ENCODE results near the gene RPS15.
"Not testable (repeated sequence)": the region's sequence is repeated elsewhere in the genome, so short reads cannot be mapped to it uniquely, and the experiment has no call there.

RPS15 gene

DNA sequence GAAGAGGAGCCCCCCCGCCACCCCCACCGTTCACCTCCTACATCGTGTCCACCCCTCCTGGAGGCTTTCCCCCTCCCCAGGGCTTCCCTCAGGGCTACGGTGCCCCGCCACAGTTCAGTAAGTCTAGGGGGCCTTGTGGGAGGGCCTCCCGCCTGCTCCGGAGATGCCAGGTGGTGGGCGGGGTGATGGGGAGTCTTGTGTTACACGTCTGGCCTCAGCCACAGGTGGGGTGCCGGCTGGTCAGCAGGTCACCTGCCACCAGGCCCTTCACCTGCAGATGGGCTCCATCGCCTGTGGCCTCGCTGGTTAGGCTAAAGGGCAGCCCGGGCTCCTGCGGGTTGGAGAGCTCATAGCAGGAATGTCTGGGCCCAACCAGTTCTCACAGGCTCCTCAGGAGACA is 8.0 kb upstream of the RPS15 start:
- DNase-seq (ENCODE audit: insufficient read length, low spot score) (no peak), FAIRE-seq (no peak)
- TF ChIP-seq SPI1 (IDR thresholded peaks at IDR 0.05; ENCODE audit: low read depth, low read length) (no peak), POU2F2 (IDR thresholded peaks at IDR 0.05; ENCODE audit: low read depth, low read length) (no peak), PAX5 (IDR thresholded peaks at IDR 0.05; ENCODE audit: insufficient read depth, low read length, severe bottlenecking) (no peak), POLR2AphosphoS5 (IDR thresholded peaks at IDR 0.05; ENCODE audit: low read depth, low read length) (no peak), TAF1 (IDR thresholded peaks at IDR 0.05; ENCODE audit: low read depth, low read length) (no peak), POLR2A (IDR thresholded peaks at IDR 0.05; ENCODE audit: low read depth, low read length) (no peak)

DNA sequence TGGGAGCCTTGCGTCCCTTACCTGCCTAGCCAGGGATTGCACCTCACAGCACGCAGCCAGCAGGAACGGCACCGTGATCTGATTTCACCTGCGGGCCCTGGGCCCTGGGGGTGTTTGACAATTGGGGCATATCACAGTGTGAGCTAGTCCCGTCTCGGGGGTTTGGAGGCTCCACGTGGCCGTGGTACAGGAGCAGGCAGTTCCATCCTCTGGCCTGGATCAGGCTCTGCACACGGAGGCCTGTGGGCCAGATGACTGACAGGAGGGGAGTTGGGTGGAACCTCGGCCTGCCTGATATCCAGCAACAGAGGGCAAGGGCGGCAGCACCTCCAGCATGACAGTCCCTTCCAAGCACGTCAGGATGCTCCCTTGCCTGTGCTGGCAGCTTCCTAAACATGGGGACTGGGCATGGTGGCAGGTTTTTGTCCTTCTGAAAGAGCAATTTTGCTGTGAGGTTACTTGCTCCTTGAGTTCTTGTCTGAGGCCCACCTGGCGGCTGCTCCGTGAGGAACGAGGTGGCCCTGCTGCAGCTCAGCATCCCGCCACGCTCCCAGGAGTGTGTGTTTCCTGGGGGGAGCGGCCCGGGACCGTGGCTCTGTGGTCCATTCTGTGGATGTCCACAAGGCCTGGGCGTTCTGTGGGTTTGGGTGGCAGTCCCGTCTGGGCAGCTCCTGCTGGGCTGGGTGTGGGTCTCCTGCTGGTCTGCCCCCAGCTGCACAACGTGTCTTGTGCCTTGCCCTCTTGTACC is 6.3 kb upstream of the RPS15 start:
- DNase-seq (ENCODE audit: insufficient read length, low spot score) (no peak), FAIRE-seq (no peak)
- TF ChIP-seq POLR2AphosphoS5 (IDR thresholded peaks at IDR 0.05; ENCODE audit: low read depth, low read length): 0 out of 2 replicates have a peak, but pooled peaks have one; percentile 19
- no peak for TF ChIP-seq PAX5 (IDR thresholded peaks at IDR 0.05; ENCODE audit: insufficient read depth, low read length, severe bottlenecking)

DNA sequence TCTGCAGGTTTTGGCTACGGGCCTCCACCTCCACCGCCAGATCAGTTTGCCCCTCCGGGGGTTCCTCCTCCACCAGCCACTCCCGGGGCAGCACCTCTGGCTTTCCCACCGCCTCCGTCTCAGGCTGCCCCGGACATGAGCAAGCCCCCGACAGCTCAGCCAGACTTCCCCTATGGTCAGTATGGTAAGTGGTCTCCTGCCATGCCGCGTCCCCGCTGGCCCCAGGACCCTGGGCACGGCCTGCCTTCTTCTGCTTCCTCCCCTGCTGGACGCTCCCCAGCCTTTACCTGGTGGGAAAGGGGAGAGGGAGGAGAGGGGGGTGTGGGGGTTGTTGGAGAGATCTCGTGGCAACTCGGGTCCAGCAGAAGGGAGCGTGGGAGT is 5.7 kb upstream of the RPS15 start:
- DNase-seq (ENCODE audit: insufficient read length, low spot score): no peak
- no peak for FAIRE-seq
- TF ChIP-seq POU2F2 (IDR thresholded peaks at IDR 0.05; ENCODE audit: low read depth, low read length) (no peak), POLR2A (IDR thresholded peaks at IDR 0.05; ENCODE audit: low read depth, low read length) (no peak), SPI1 (IDR thresholded peaks at IDR 0.05; ENCODE audit: low read depth, low read length) (no peak), POLR2AphosphoS5 (IDR thresholded peaks at IDR 0.05; ENCODE audit: low read depth, low read length) (no peak), TAF1 (IDR thresholded peaks at IDR 0.05; ENCODE audit: low read depth, low read length) (no peak), PAX5 (IDR thresholded peaks at IDR 0.05; ENCODE audit: insufficient read depth, low read length, severe bottlenecking) (no peak)

DNA sequence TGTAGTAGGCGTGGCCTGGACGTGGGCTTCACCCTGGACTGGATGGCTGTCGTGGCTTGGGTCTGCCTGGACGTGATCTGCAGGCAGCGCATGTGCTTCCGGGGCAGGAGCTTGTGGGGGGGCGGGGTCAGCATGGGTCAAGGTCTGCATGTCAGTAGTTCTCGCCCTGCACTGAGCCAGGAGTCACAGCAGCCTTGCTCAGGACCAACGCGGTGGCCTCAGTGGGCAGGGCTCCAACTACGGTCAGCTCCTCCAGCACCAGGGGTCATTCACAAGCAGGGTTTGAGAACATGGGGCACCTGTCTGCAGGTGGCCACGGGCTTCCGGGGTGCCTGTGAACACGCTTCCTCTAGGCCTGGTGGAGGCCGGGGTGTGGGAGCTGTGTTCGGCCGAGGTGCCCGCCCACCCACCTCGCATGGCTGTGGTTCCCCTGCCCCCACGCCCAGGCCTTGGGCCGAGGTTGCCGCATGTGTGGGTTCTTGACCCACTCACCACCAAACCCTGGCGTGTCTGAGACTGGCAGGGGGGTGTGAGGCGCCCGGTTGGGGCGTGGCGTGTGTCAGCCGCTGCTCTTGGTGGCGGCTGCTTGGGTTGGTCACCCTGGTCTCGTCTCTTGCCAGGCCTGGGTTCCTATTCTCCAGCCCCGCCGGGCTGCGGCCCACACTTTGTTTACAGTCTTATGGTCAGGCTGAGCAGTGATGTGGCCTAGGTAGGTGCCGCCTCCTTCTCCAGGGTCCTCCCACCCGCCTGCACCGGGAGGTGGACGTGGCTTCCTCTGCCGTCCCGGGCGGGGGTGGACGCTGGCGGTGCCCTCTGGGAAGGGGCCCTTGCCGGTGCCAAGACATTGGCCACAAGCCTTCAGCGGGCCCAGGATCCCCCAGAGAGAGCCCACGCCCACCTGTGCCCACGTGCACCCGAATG is 4.8 kb upstream of the RPS15 start:
- DNase-seq (ENCODE audit: insufficient read length, low spot score) (no peak), FAIRE-seq (no peak)
- TF ChIP-seq SPI1 (IDR thresholded peaks at IDR 0.05; ENCODE audit: low read depth, low read length) (no peak), POU2F2 (IDR thresholded peaks at IDR 0.05; ENCODE audit: low read depth, low read length) (no peak), TAF1 (IDR thresholded peaks at IDR 0.05; ENCODE audit: low read depth, low read length) (no peak), PAX5 (IDR thresholded peaks at IDR 0.05; ENCODE audit: insufficient read depth, low read length, severe bottlenecking) (no peak), POLR2A (IDR thresholded peaks at IDR 0.05; ENCODE audit: low read depth, low read length) (no peak), POLR2AphosphoS5 (IDR thresholded peaks at IDR 0.05; ENCODE audit: low read depth, low read length) (no peak)

DNA sequence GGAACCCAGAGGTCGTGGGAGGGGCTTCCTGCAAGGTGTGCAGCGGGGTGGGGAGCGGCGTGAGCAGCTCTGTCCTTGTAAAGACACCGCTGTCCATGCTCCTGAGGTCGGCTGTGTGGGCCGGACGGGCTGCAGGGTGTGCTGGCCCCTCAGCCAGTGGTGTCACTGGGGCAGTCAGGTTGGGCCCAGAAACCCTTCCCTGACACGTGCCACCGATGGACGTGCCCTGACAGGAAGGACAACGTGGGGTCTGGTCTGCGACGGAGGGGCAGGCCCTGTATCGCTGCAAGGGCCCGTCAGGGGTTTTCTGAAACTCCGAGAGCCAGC is 4.2 kb upstream of the RPS15 start:
- FAIRE-seq (no peak), DNase-seq (ENCODE audit: insufficient read length, low spot score) (no peak)
- TF ChIP-seq POLR2AphosphoS5 (IDR thresholded peaks at IDR 0.05; ENCODE audit: low read depth, low read length): no peak
- TF ChIP-seq TAF1 (IDR thresholded peaks at IDR 0.05; ENCODE audit: low read depth, low read length): no peak
- TF ChIP-seq PAX5 (IDR thresholded peaks at IDR 0.05; ENCODE audit: insufficient read depth, low read length, severe bottlenecking): no peak
- no peak for TF ChIP-seq SPI1 (IDR thresholded peaks at IDR 0.05; ENCODE audit: low read depth, low read length)
- TF ChIP-seq POU2F2 (IDR thresholded peaks at IDR 0.05; ENCODE audit: low read depth, low read length): no peak
- TF ChIP-seq POLR2A (IDR thresholded peaks at IDR 0.05; ENCODE audit: low read depth, low read length): no peak

DNA sequence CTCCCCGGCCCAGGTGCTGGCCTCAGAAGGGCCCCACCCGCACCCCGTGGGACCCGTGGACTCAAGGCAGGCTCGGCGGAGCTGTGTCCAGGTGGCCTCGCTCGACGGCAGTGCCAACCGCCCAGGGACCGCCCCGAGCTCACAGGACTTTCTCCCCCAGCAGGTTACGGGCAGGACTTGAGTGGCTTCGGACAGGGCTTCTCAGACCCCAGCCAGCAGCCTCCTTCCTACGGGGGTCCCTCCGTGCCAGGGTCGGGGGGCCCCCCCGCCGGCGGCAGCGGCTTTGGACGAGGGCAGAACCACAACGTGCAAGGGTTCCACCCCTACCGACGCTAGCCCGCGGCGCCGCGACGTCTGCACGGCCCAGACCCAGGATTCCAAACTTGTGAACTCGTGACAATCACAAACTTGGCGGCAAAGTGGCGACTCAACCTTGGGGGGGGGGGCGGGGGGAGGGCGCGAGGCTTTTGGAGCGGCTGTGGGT is 3.6 kb upstream of the RPS15 start:
- FAIRE-seq (no peak), DNase-seq (ENCODE audit: insufficient read length, low spot score) (no peak)
- TF ChIP-seq POU2F2 (IDR thresholded peaks at IDR 0.05; ENCODE audit: low read depth, low read length) (no peak), TAF1 (IDR thresholded peaks at IDR 0.05; ENCODE audit: low read depth, low read length) (no peak), POLR2AphosphoS5 (IDR thresholded peaks at IDR 0.05; ENCODE audit: low read depth, low read length) (no peak), POLR2A (IDR thresholded peaks at IDR 0.05; ENCODE audit: low read depth, low read length) (no peak), SPI1 (IDR thresholded peaks at IDR 0.05; ENCODE audit: low read depth, low read length) (no peak), PAX5 (IDR thresholded peaks at IDR 0.05; ENCODE audit: insufficient read depth, low read length, severe bottlenecking) (no peak)

DNA sequence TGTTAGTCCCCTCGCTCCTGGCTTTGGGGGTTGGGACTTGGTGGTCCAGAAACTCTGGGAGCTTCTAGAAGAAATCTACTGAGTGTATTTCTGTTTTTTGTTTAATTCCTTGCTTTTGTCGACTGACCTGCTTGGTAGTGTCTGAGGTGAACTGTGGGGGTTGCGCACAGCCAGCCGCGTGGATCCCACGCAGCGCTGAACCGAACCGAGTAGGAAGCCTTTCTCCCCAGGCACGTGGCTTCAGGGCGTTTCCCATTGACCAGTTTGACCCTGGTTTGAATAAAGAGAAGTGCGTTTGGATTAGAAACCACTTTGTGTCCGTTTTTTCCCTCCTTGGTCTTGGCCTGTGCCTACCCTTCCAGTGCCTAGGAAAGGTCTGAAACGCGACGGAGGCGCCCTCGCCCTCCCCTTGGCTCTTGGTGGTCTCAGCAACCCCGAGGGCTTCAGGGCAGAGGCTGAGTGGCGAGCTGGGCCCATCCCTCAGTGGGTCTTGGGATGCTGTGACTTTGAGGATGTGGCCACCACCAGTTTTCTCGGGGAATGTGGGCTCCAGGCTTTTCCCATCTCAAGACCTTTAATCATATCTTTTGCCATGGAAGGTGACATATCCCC is 2.7 kb upstream of the RPS15 start:
- no peak for TF ChIP-seq PAX5 (IDR thresholded peaks at IDR 0.05; ENCODE audit: insufficient read depth, low read length, severe bottlenecking)
- TF ChIP-seq POLR2A (IDR thresholded peaks at IDR 0.05; ENCODE audit: low read depth, low read length): no peak
- no peak for TF ChIP-seq SPI1 (IDR thresholded peaks at IDR 0.05; ENCODE audit: low read depth, low read length)
- no peak for TF ChIP-seq POLR2AphosphoS5 (IDR thresholded peaks at IDR 0.05; ENCODE audit: low read depth, low read length)
- TF ChIP-seq TAF1 (IDR thresholded peaks at IDR 0.05; ENCODE audit: low read depth, low read length): no peak
- TF ChIP-seq POU2F2 (IDR thresholded peaks at IDR 0.05; ENCODE audit: low read depth, low read length): no peak
- FAIRE-seq: no peak
- DNase-seq (ENCODE audit: insufficient read length, low spot score): no peak

DNA sequence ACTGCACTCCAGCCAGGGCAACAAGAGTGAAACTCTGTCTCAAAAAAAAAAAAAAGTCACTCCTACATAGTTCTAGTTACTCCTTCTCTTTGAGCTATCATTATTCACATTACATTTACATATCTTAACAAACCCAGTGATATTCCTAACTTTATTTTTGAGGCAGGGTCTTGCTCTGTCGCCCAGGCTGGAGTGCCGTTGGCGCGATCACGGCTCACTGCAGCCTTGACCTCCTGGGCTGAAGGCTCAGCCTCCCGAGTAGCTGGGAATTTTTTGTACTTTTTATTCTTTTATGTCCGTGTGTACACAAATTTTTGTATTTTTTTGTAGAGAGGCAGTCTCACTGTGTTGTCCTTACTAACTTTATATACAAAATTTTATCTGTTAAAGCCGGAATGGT is 587 bp upstream of the RPS15 start:
- TF ChIP-seq POLR2A (IDR thresholded peaks at IDR 0.05; ENCODE audit: low read depth, low read length) (no peak), POU2F2 (IDR thresholded peaks at IDR 0.05; ENCODE audit: low read depth, low read length) (no peak), TAF1 (IDR thresholded peaks at IDR 0.05; ENCODE audit: low read depth, low read length) (no peak), PAX5 (IDR thresholded peaks at IDR 0.05; ENCODE audit: insufficient read depth, low read length, severe bottlenecking) (no peak), SPI1 (IDR thresholded peaks at IDR 0.05; ENCODE audit: low read depth, low read length) (no peak), POLR2AphosphoS5 (IDR thresholded peaks at IDR 0.05; ENCODE audit: low read depth, low read length) (no peak)
- FAIRE-seq (no peak), DNase-seq (ENCODE audit: insufficient read length, low spot score) (no peak)

DNA sequence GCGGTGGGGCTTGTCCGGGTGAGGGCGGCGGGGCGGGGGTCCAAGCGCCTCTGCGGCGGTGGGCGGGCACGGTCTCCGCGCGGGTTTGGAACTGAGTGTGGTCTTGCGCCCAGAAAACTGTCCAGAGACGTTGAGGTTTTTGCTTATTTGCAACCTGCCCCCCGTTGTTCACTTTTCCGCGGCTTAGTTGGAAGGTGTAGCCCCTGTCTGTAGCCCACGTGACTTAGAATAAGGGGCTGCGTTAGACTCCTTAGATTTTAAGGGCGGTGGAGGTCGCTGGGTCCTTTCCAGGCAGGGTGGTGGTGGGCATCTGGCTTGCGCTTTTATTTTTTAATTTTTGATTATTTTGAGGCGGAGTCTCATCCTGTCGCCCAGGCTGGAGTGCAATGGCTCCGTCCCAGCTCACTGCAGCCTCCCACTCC is 748 bp downstream of the RPS15 start:
- TF ChIP-seq POLR2AphosphoS5 (IDR thresholded peaks at IDR 0.05; ENCODE audit: low read depth, low read length) (no peak), PAX5 (IDR thresholded peaks at IDR 0.05; ENCODE audit: insufficient read depth, low read length, severe bottlenecking) (no peak), SPI1 (IDR thresholded peaks at IDR 0.05; ENCODE audit: low read depth, low read length) (no peak), POLR2A (IDR thresholded peaks at IDR 0.05; ENCODE audit: low read depth, low read length) (no peak), TAF1 (IDR thresholded peaks at IDR 0.05; ENCODE audit: low read depth, low read length) (no peak), POU2F2 (IDR thresholded peaks at IDR 0.05; ENCODE audit: low read depth, low read length) (no peak)
- no peak for FAIRE-seq

DNA sequence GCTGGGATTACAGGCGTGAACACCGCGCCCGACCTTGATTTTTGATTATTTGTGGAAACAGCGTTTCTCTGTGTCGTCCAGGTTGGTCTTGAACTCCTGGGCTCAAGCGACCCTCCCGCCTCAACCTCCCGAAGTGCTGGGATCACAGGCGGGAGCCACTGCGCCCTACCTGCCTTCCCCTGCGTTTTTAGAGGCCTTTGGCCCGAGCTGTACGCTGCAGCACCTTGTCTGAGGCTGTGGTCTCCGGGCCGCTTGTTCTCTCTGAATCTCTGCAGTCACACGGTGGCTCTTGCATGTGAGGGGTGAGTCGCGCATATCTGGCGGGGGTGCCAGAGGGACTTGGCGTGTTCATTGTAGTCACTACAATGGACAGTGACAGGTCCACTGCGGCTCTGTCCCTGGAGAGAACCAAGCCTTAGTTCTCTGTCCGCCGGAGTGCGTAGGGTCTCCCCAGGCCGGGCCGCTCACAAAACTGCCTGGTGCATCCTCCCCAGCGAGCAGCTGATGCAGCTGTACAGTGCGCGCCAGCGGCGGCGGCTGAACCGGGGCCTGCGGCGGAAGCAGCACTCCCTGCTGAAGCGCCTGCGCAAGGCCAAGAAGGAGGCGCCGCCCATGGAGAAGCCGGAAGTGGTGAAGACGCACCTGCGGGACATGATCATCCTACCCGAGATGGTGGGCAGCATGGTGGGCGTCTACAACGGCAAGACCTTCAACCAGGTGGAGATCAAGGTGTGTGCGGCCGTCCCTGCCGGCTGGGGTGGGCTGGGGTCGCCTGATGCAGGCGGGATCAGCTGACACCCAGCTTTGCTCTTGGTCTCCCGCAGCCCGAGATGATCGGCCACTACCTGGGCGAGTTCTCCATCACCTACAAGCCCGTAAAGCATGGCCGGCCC is 1.6 kb downstream of the RPS15 start:
- not testable (repeated sequence) for FAIRE-seq; DNase-seq (ENCODE audit: insufficient read length, low spot score)

More for the DNA sequence above, 748 bp downstream of the RPS15 start:
- DNase-seq (ENCODE audit: insufficient read length, low spot score): no peak

Data from GM12891 (cell line).